ENCODE measurements around the gene STK11.

The STK11 gene

GRCh38 chr19:1259876-1260748 lies 54.5 kb downstream of the STK11 start:
- no peak for DNase-seq (ENCODE audit: extremely low read depth in 1 of 2, low read depth in 1 of 2)

DNA sequence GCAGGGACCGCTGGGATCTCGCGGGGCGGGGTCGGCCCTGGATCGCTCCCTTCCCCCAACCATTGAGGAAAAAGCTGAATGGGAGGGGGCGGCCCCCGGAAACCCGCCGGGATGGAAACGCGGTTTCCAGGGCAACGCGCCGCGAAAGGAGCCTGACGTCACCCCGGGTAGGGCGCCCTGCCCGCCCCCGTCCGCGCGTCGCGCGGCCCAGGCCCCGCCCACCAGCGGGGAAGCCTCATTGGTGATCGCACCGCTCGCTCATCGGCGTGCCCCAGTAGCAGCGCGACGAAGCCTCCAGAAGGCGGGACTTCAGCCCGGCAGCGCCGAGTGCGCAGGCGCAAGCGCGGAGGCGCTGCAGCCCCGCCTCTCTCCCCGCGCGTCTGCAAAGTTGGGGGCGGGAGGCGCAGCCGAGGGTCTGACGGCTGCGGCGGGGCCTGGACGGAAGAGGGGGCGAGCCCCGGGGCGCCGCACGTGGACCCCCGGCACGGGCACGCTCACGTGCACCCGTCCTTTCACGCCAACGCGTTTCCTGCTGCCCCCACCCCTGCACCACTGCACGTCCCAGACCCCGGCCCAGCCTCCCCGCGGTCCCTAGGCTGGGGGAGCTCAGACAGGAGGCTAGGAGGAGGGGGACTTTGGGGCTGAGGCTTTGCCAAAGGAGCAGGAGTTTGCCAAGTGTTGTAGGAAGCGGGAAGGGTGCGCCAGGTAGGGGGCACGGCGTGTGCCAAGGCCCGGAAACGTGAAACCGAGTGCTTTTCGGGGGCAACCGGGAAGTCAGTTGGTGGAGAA lies 55.4 kb downstream of the STK11 start:
- DNase-seq (ENCODE audit: extremely low read depth in 1 of 2, low read depth in 1 of 2), result peak; percentile 92 to 96

DNA sequence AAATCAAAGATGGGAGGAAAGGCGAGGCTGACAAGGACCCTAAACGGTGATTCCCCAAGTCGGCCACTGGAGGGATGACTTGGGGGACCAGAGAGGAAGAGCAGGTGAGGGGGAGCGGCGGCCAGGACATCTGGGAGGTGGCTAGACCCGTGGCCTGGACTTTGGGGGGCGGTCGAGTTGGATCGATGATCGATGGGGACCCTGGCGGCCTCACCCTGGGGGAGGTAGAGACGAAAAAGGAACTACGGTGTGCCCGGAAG lies 55.9 kb downstream of the STK11 start:
- no peak for DNase-seq (ENCODE audit: extremely low read depth in 1 of 2, low read depth in 1 of 2)

- DNase-seq (ENCODE audit: extremely low read depth in 1 of 2, low read depth in 1 of 2), result no peak
Observed at GRCh38 chr19:1261798-1262622, 56.4 kb downstream of the STK11 start.

DNA sequence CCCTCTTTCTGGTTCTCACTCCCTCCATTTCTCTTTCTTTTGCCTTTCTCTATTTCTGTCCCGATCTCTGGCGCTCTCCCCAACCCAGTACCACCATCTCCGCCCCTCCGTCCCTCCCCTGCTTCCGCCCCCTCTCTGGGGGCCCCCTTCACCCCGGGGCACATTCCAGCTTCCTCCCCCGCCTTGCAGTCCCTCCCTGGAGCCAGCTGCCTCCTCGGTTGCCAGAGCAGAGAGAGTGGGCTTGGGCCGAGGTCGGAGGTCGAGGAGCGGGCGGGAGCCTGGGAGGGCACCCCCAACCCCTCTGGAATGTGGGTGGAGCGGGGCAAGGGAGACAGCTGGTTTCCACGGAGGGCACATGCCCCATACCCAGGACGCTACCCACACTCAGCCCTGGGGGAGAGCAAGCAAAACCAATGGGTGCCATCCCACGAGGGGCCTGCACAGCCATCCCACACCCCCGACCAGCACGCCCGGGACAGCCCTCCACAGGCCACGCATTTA lies 57.1 kb downstream of the STK11 start:
- no peak for DNase-seq (ENCODE audit: extremely low read depth in 1 of 2, low read depth in 1 of 2)

- no peak for DNase-seq (ENCODE audit: extremely low read depth in 1 of 2, low read depth in 1 of 2)
Observed at GRCh38 chr19:1263188-1263587, 57.6 kb downstream of the STK11 start.

DNA sequence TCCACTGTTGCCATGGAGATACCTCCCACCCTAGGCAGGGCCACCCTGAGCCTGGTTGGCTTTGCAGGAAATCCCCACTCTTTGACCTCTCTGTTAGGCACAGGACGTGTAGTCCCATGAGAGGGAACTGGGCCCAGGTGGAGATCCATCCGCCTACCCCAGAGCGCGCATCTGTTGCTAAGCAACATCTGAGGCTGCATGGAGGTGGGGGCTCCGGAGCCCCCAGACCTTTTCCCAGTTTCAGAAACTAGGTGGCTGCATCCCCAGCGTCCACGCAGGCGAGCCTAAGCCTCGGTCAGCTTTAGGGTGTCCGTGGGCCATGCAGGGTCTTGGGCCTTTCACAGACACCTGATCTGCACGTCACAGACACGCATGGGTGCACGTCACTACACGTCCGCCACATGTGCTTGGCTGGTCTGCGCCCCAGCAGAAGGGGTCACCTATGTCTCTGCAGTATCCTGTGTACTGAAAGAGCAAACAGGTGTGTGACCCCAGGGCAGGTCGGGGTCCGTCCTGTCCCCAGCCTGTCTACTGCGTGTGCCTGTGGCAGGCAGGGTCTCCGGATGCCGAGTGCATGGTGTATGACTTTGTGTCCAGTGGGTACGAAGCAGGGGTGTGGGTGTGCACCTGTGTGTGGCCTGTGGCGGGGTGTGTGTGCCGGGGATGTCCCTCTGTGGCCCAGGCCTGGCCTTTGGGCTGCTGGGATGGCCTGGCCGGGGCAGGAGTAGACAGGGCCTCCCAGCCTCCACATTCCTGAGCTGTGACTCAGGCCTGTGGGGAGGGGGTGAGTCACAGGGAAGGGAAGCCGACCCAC lies 59.4 kb downstream of the STK11 start:
- DNase-seq (ENCODE audit: extremely low read depth in 1 of 2, low read depth in 1 of 2), result no peak

DNA sequence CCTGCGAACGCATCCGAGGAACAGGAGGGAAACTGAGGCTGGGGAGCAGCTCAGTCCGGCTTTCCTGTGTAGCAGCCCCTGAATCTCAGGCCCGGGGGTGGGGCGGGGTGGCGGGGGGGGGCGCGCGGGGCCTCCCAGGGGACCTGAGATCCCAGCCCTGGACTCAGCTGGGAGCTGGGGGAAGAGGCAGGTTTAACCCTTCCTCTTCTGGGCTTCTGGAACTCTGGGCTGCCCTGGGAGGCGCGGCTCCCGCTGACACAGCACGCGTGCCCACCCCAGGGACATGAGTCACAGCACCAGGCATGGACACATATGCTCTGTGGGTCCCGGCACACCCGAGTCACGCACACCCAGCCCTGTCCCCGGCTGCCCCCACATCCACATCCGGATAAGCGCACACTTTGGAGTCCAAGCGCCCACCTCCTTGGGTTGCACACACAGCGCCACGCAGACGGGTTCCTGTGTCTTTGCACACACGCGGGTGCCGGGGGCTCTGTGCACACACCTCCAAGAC lies 60.1 kb downstream of the STK11 start:
- no peak for DNase-seq (ENCODE audit: extremely low read depth in 1 of 2, low read depth in 1 of 2)

DNA sequence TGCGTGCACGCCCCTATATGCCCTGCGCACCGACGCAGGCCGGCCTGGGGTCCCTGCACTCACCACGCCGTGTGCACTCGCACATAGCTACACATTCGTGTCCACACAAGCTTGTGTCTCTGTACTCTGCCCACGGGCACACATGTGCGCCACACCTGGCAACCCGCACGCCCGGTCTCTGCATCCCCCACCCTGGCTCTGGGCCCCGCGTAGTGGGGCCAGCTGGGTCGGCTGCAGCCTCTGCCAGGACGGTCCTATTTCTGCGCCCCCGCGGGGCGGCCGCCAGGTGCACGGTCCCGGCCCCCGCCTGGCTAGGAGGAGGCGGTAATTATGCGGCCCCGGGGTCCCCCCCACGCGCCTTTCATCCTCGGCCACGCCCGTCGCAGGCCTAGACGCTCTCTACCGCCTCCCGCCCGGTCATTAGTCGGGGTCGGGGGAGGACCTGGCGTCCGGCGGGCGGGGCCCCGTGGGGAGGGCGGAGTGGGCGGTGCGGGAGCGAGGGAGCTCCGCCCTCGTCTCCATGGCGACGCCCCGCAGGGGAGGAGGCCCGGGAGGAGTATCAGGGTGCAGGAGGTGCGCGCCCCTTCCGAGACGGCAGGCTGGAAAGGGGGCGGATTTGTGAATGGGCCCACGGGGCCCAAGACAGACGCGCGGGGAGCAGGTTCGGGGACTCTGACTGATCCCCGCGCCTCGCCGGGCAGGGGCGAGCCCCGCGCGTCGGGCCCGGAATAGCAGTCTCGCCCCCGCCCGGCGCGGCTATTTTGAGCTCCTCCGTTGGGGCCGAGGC lies 60.7 kb downstream of the STK11 start:
- peak; percentile 77 to 86 for DNase-seq (ENCODE audit: extremely low read depth in 1 of 2, low read depth in 1 of 2)

GRCh38 chr19:1266916-1267476 lies 61.4 kb downstream of the STK11 start:
- no peak for DNase-seq (ENCODE audit: extremely low read depth in 1 of 2, low read depth in 1 of 2)

DNA sequence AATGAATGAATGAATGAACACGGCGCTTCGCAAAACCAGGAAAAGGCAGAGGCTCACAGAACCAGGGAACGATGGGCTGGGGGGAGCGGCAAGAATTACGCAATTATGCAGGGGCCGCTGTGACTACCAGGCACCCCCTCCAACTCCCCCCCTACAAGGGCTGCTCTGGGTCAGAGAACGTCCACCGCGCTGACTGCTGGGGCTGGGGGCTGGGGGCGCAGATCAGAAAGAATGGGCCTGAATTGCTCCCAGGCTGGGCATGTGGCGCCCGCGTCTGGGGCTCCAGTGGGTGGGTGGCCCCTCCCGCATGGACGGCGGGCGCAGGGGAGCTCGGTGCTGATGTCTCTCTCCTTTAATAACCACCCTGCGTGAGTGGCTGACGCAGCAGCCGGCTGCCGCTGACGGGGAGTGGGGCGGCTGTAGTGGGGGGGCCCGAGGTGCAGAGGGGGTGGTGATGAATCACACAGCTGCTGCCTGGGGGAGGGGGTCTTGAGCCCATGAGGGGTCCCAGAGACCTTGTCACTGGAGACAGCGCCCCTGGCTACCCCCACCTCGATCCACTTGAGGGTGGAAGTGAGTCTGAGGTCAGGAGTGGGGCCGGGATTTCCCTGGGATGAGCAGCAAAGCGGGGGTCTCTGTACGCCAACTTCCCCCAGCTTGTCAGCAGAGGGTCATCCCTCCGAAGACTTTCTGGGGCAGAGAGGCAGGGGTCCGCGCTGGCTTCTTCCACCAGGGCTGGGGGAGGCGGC lies 62.1 kb downstream of the STK11 start:
- DNase-seq (ENCODE audit: extremely low read depth in 1 of 2, low read depth in 1 of 2), result no peak

DNA sequence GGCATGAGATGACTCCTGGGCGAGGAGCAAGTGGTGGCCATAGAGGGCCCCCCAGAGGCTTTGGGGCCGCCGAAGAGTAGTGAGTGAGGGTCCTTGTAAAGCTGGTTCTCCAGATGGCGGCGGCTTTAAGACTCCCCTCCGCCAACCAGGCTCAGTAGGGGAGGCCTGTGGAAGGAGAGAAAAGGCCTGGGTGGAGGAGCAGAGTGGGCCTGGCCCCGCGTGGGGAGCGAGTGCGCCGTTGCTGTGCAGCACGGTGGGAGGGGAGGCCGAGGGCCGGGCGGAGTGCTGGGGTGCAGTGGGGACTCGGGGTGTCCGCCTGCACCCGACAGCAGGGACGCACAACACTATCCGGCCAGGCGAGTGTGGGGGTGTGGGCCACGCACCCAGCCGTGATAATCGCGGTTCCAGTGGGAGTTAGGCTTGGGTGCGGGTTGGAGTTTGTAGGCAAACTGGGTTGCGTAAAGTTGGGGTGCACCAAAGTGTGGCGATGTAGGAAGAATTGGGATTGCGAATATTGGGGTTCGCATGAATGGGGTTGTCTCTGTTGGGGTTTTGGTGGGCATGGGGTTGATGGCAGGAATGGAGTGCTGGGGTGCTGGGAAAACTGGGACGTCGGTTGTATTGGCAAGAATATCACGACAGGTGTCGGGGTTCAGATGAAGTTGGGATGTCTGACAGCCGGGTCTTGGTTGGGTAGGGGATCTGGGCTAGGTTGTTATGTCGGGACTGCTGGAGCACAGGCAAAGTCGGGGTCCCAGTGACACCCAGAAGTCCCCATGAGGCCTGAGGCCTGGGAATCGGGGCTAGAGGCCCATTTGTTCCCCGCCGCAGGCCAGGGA lies 62.9 kb downstream of the STK11 start:
- DNase-seq (ENCODE audit: extremely low read depth in 1 of 2, low read depth in 1 of 2), result no peak

DNA sequence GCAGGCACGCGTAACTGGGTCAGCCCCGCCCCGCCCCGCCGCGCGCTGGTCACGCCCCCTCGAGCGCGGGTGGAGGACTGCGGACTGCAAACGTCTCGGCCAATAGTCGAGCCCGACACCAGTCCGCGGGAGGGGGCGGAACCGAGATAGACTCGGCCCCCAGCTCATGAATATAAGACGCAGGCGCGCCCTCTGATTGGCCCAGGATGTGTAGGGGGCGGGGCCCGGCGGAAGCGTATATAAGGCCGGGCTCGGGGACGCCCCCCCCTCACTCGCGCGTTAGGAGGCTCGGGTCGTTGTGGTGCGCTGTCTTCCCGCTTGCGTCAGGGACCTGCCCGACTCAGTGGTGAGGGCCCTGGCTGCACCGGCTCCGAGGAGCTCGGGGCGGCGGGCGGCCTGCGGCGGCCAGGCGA lies 63.5 kb downstream of the STK11 start, which contains the start of gene CIRBP:
TSS of gene CIRBP (plus strand) at position 268 of the 413 bp plus-strand sequence. CDS start 1,602 bp downstream, outside the sequence.
- peak; percentile 98 to 100 for DNase-seq (ENCODE audit: extremely low read depth in 1 of 2, low read depth in 1 of 2)

GRCh38 chr19:1269478-1270212 lies 64.1 kb downstream of the STK11 start:
- peak; percentile 70 to 77 for DNase-seq (ENCODE audit: extremely low read depth in 1 of 2, low read depth in 1 of 2)

- DNase-seq (ENCODE audit: extremely low read depth in 1 of 2, low read depth in 1 of 2), result no peak
Observed at GRCh38 chr19:1270213-1270853, 64.8 kb downstream of the STK11 start.

- no peak for DNase-seq (ENCODE audit: extremely low read depth in 1 of 2, low read depth in 1 of 2)
Observed at GRCh38 chr19:1270854-1271527, 65.4 kb downstream of the STK11 start.
